SU-DHL-6 (cell line): ENCODE measurements around the gene PEAK3.

Source experiments
- H2AFZ ChIP-seq: fragments of 200-600 bp; sonication (generic); 2 replicates; pipeline ENCODE4 v1.6.1; 2014; ENCODE audit warnings: low read depth, mild to moderate bottlenecking, moderate library complexity, mixed read lengths, antibody characterized with exemption, low read length; ENCODE audit not compliant: severe bottlenecking
- H3F3A ChIP-seq: fragments of 200-600 bp; shearing (Covaris generic); 2 replicates; pipeline ENCODE4 v1.6.0; 2016; ENCODE audit warnings: antibody characterized with exemption, mild to moderate bottlenecking; ENCODE audit not compliant: insufficient read depth
- H3K27ac ChIP-seq: fragments of 200-600 bp; sonication (generic); 2 replicates; pipeline ENCODE4 v1.5.1; 2016; ENCODE audit warnings: low read depth, mild to moderate bottlenecking, low read length, moderate library complexity, mixed read lengths
- H3K27me3 ChIP-seq: fragments of 200-600 bp; sonication (generic), shearing (Covaris generic); 2 replicates; pipeline ENCODE4 v1.6.0; 2014; ENCODE audit warnings: mild to moderate bottlenecking, low read length
- H3K36me3 ChIP-seq: fragments of 200-600 bp; sonication (generic); 2 replicates; pipeline ENCODE4 v1.6.1; 2014; ENCODE audit warnings: mild to moderate bottlenecking, low read length, mixed read lengths
- H3K4me2 ChIP-seq: fragments of 300-600, 200-600 bp; shearing (Covaris generic), sonication (generic); 2 replicates; pipeline ENCODE4 v1.6.0; 2014; ENCODE audit warnings: low read length, low read depth, mild to moderate bottlenecking; ENCODE audit not compliant: poor library complexity, severe bottlenecking
- H3K4me3 ChIP-seq: fragments of 200-600 bp; sonication (generic); 2 replicates; pipeline ENCODE4 v1.5.1; 2014; ENCODE audit warnings: antibody characterized with exemption, low read length, mild to moderate bottlenecking, mixed read lengths; ENCODE audit not compliant: insufficient read depth, poor library complexity, severe bottlenecking
- H3K79me2 ChIP-seq: fragments of 200-600 bp; sonication (generic); 2 replicates; pipeline ENCODE4 v1.6.1; 2014; ENCODE audit warnings: mild to moderate bottlenecking, low read length, moderate library complexity; ENCODE audit not compliant: insufficient read depth
- H3K9ac ChIP-seq: fragments of 200-600 bp; sonication (generic); 2 replicates; pipeline ENCODE4 v1.7.0; 2014; ENCODE audit warnings: mild to moderate bottlenecking, low read length
- H3K9me2 ChIP-seq: fragments of 200-600 bp; sonication (generic); replicated peaks from 2 replicates; pipeline ENCODE4 v1.6.1; 2014; ENCODE audit warnings: low read length; ENCODE audit not compliant: insufficient read depth
- H3K9me3 ChIP-seq: fragments of 200-600 bp; sonication (generic); 2 replicates; pipeline ENCODE4 v1.6.1; 2014; ENCODE audit warnings: low read length, mixed read lengths; ENCODE audit not compliant: insufficient read depth
- H4K20me1 ChIP-seq: fragments of 200-600 bp; sonication (generic); 2 replicates; pipeline ENCODE4 v1.6.1; 2014; ENCODE audit warnings: low read depth, mild to moderate bottlenecking, antibody characterized with exemption, low read length, moderate library complexity, mixed read lengths
- CTCF ChIP-seq: fragments of 200-600 bp; sonication (generic); IDR thresholded peaks from one replicate; pipeline ENCODE4 v1.5.1; 2017; ENCODE audit warnings: antibody characterized with exemption, mild to moderate bottlenecking, low read length, moderate library complexity; ENCODE audit not compliant: insufficient read depth, poor library complexity, severe bottlenecking
- EZH2phosphoT487 ChIP-seq: fragments of 200-600 bp; sonication (generic), shearing (Covaris generic); conservative IDR thresholded peaks from 2 replicates; pipeline ENCODE4 v1.6.1; 2018; ENCODE audit warnings: mild to moderate bottlenecking, antibody characterized with exemption, low read length, moderate library complexity, mixed read lengths

Gene PEAK3

GRCh38 chr19:2224754-2225349, 57.1 kb downstream of the PEAK3 start:
- Histone ChIP-seq H3K9ac (no peak overlapping the region), H2AFZ (no peak overlapping the region), H3K36me3 (no peaks in the 10 kb centered on the region), H3K9me2 (no peaks in the 10 kb centered on the region), H3K9me3 (no peaks in the 10 kb centered on the region), H3K79me2 (peaks cover 11% of the 10 kb centered on the region), H3K27ac (no peak overlapping the region), H3K4me3 (no peak overlapping the region), H3K4me2 (no peak overlapping the region), H4K20me1 (no peaks in the 10 kb centered on the region), H3K27me3 (no peaks in the 10 kb centered on the region), H3F3A (peaks cover 26% of the 10 kb centered on the region)
- no peak for TF ChIP-seq EZH2phosphoT487
- no peak for TF ChIP-seq CTCF
